H1 (cell line): ENCODE results near the gene ZCCHC9. TPM values are rescaled to one million over a fixed set of nuclear protein-coding genes. Genes with fewer than 3 reads are reported as not detected.

Experiments used
- CTCF ChIA-PET: fragments of 300-600 bp; sonication (Branson Sonifier 250); formaldehyde crosslinking; loops from one replicate; lab custom pipeline; 2021; ENCODE audit not compliant: partially characterized antibody; lab: Charles Lee
- POLR2A ChIA-PET: fragments of 300-600 bp; sonication (Branson Sonifier 250); formaldehyde crosslinking; loops from one replicate; lab custom pipeline; 2021; ENCODE audit warnings: inconsistent platforms; ENCODE audit not compliant: partially characterized antibody; lab: Charles Lee
- DNase-seq, 2 experiments: peaks; one replicate each; pipeline versions ENCODE4 v3.0.0 to v3.0.0-alpha.2; 2010 to 2022; ENCODE audit warnings: low spot score in 2 of 2, low read depth in 1 of 2, mixed read lengths in 1 of 2
- FAIRE-seq: peaks from 2 replicates; lab custom pipeline; 2011; peaks lifted over from hg19 to GRCh38; lab: Jason Lieb, UNC
- H2AFZ ChIP-seq: 2 replicates; pipeline ENCODE4 v1.8.1; 2012; ENCODE audit warnings: low read length, inconsistent platforms
- H2AK5ac ChIP-seq: 2 replicates; pipeline ENCODE4 v1.6.1; 2013; ENCODE audit warnings: low read depth, low read length
- H2BK120ac ChIP-seq: replicated peaks from 2 replicates; pipeline ENCODE3; 2013; ENCODE audit warnings: low read depth, low read length, inconsistent platforms
- H2BK12ac ChIP-seq: 2 replicates; pipeline ENCODE4 v1.6.1; 2013; ENCODE audit warnings: low read depth, low read length
- H2BK15ac ChIP-seq: 2 replicates; pipeline ENCODE4 v1.6.1; 2013; ENCODE audit warnings: low read length
- H2BK20ac ChIP-seq: 2 replicates; pipeline ENCODE4 v1.6.1; 2013; ENCODE audit warnings: low read length
- H2BK5ac ChIP-seq: 2 replicates; pipeline ENCODE4 v1.6.1; 2013; ENCODE audit warnings: low read depth, low read length
- H3K14ac ChIP-seq: 2 replicates; pipeline ENCODE4 v1.6.1; 2013; ENCODE audit warnings: inconsistent platforms; ENCODE audit not compliant: insufficient read length
- H3K18ac ChIP-seq: 2 replicates; pipeline ENCODE4 v1.6.1; 2013; ENCODE audit warnings: low read length; ENCODE audit errors: extremely low read depth
- H3K23ac ChIP-seq: 2 replicates; pipeline ENCODE4 v1.6.1; 2013; ENCODE audit warnings: inconsistent platforms; ENCODE audit not compliant: insufficient read length
- H3K23me2 ChIP-seq: 2 replicates; pipeline ENCODE4 v1.6.1; 2013; ENCODE audit warnings: low read depth, low read length
- H3K27ac ChIP-seq: 2 replicates; pipeline ENCODE4 v1.6.1; 2011; ENCODE audit warnings: low read depth, low read length, inconsistent platforms
- H3K27me3 ChIP-seq, 4 experiments: replicated peaks in 1 of 4; 1 replicate in 1 of 4; 2 replicates in 3 of 4; pipeline versions ENCODE4 v1.6.1 to v1.8.1; 2011 to 2013; ENCODE audit warnings: low read length in 3 of 4, mild to moderate bottlenecking in 3 of 4, inconsistent platforms in 2 of 4, mixed read lengths in 2 of 4, moderate library complexity in 1 of 4; ENCODE audit not compliant: control insufficient read depth in 3 of 4, insufficient read depth in 3 of 4; ENCODE audit errors: extremely low read depth in 1 of 4
- H3K36me3 ChIP-seq, 4 experiments: 2 replicates each; pipeline versions ENCODE4 v1.6.1 to v1.8.1; 2011 to 2013; ENCODE audit warnings: mild to moderate bottlenecking in 4 of 4, low read length in 3 of 4, moderate library complexity in 2 of 4, control low read depth in 1 of 4, inconsistent platforms in 1 of 4; ENCODE audit not compliant: insufficient read depth in 4 of 4, control insufficient read depth in 2 of 4
- H3K4ac ChIP-seq: replicated peaks from 2 replicates; pipeline ENCODE3; 2013; ENCODE audit warnings: low read length, low read depth, mixed read lengths, inconsistent platforms; ENCODE audit not compliant: insufficient read length
- H3K4me1 ChIP-seq, 4 experiments: replicated peaks in 1 of 4; 1 replicate in 1 of 4; 2 replicates in 3 of 4; pipeline versions ENCODE4 v1.6.1 to v1.8.1; 2011 to 2013; ENCODE audit warnings: low read length in 3 of 4, inconsistent platforms in 2 of 4, mixed read lengths in 1 of 4; ENCODE audit not compliant: insufficient read depth in 4 of 4, control insufficient read depth in 3 of 4
- H3K4me2 ChIP-seq, 2 experiments: 2 replicates each; pipeline versions ENCODE4 v1.6.1 to v1.8.1; 2011 to 2013; ENCODE audit warnings: low read depth in 2 of 2, low read length in 2 of 2, control low read depth in 1 of 2, inconsistent platforms in 1 of 2, mild to moderate bottlenecking in 1 of 2; ENCODE audit not compliant: insufficient read depth in 1 of 2
- H3K4me3 ChIP-seq, 4 experiments: fragments of 200-600, 300-600 bp in 1 of 4; sonication (generic), shearing (Covaris generic), sonication (Bioruptor Twin) in 1 of 4; 2 replicates each; pipeline versions ENCODE4 v1.5.1 to v1.8.1; 2011 to 2016; ENCODE audit warnings: low read length in 4 of 4, low read depth in 3 of 4, control low read depth in 2 of 4, inconsistent platforms in 2 of 4, mild to moderate bottlenecking in 2 of 4, mixed read lengths in 1 of 4, moderate library complexity in 1 of 4; ENCODE audit not compliant: insufficient read depth in 2 of 4; ENCODE audit errors: extremely low read depth in 1 of 4
- H3K56ac ChIP-seq: replicated peaks from 2 replicates; pipeline ENCODE3; 2013; ENCODE audit warnings: low read depth, mild to moderate bottlenecking, mixed read lengths, low read length, inconsistent platforms; ENCODE audit not compliant: insufficient read length
- H3K79me1 ChIP-seq: 2 replicates; pipeline ENCODE4 v1.6.1; 2013; ENCODE audit warnings: low read depth, low read length, control low read depth
- H3K79me2 ChIP-seq, 2 experiments: 2 replicates each; pipeline versions ENCODE4 v1.6.1 to v1.8.1; 2012 to 2013; ENCODE audit warnings: low read length in 2 of 2, mild to moderate bottlenecking in 2 of 2, inconsistent platforms in 1 of 2; ENCODE audit not compliant: insufficient read depth in 2 of 2, control insufficient read depth in 1 of 2
- H3K9ac ChIP-seq, 4 experiments: replicated peaks in 1 of 4; 1 replicate in 1 of 4; 2 replicates in 3 of 4; pipeline versions ENCODE4 v1.6.1 to v1.8.1; 2011 to 2013; ENCODE audit warnings: low read depth in 3 of 4, low read length in 3 of 4, control low read depth in 2 of 4, mild to moderate bottlenecking in 2 of 4, moderate library complexity in 2 of 4, inconsistent platforms in 1 of 4; ENCODE audit errors: extremely low read depth in 1 of 4
- H3K9me3 ChIP-seq, 2 experiments: 2 replicates each; pipeline versions ENCODE4 v1.6.1 to v1.8.1; 2012 to 2013; ENCODE audit warnings: mild to moderate bottlenecking in 2 of 2, moderate library complexity in 2 of 2, control low read depth in 1 of 2, inconsistent platforms in 1 of 2, low read depth in 1 of 2, low read length in 1 of 2, mixed read lengths in 1 of 2; ENCODE audit not compliant: insufficient read depth in 2 of 2
- H4K20me1 ChIP-seq, 2 experiments: replicated peaks in 1 of 2; 2 replicates each; pipeline versions ENCODE3 to v1.8.1; 2011 to 2013; ENCODE audit warnings: inconsistent platforms in 2 of 2, low read length in 2 of 2, mild to moderate bottlenecking in 1 of 2; ENCODE audit not compliant: insufficient read depth in 2 of 2, control insufficient read depth in 1 of 2
- H4K5ac ChIP-seq: 2 replicates; pipeline ENCODE4 v1.6.1; 2013; ENCODE audit warnings: low read length, low read depth, mixed read lengths, inconsistent platforms; ENCODE audit not compliant: insufficient read length
- H4K8ac ChIP-seq: 2 replicates; pipeline ENCODE4 v1.8.0; 2013; ENCODE audit warnings: mild to moderate bottlenecking, moderate library complexity, low read length, inconsistent platforms; ENCODE audit not compliant: insufficient read depth; ENCODE audit errors: extremely low read depth
- H4K91ac ChIP-seq: replicated peaks from 2 replicates; pipeline ENCODE3; 2013; ENCODE audit warnings: low read length, mixed read lengths, inconsistent platforms; ENCODE audit not compliant: insufficient read length
- ASH2L ChIP-seq: fragments of 200-600, 300-600 bp; sonication (generic); IDR thresholded peaks from one replicate; pipeline ENCODE4 v1.7.1; 2017; ENCODE audit warnings: low read length
- BACH1 ChIP-seq: IDR thresholded peaks from 2 replicates; pipeline ENCODE4 v1.6.1; 2012; ENCODE audit warnings: low read length, improper control_type of control experiment
- BCL11A ChIP-seq, 2 experiments: IDR thresholded peaks; one replicate each; pipeline ENCODE4 v1.6.1; 2011; ENCODE audit warnings: low read depth in 2 of 2, low read length in 2 of 2, mild to moderate bottlenecking in 2 of 2
- BRCA1 ChIP-seq: IDR thresholded peaks from 2 replicates; pipeline ENCODE4 v1.6.1; 2012; ENCODE audit warnings: low read depth, low read length, improper control_type of control experiment
- EGR1 ChIP-seq: IDR thresholded peaks from 2 replicates; pipeline ENCODE4 v1.6.1; 2011; ENCODE audit warnings: low read depth, low read length, borderline replicate concordance
- KDM4A ChIP-seq: IDR thresholded peaks from one replicate; pipeline ENCODE4 v1.7.1; 2012; ENCODE audit warnings: low read depth, mild to moderate bottlenecking, moderate library complexity, low read length, inconsistent platforms; ENCODE audit not compliant: severe bottlenecking
- MAFK ChIP-seq: IDR thresholded peaks from 2 replicates; pipeline ENCODE4 v1.6.1; 2012; ENCODE audit warnings: low read depth, mild to moderate bottlenecking, improper control_type of control experiment, low read length
- NANOG ChIP-seq: IDR thresholded peaks from 2 replicates; pipeline ENCODE4 v1.6.1; 2011; ENCODE audit warnings: low read length, low read depth, mild to moderate bottlenecking, inconsistent platforms; ENCODE audit not compliant: insufficient read depth, poor library complexity, severe bottlenecking
- POLR2A ChIP-seq, 2 experiments: IDR thresholded peaks; 1 replicate in 1 of 2; 2 replicates in 1 of 2; pipeline ENCODE4 v1.6.1; 2011; ENCODE audit warnings: low read depth in 2 of 2, low read length in 2 of 2, mild to moderate bottlenecking in 2 of 2; ENCODE audit errors: control extremely low read depth in 1 of 2
- POLR2AphosphoS5 ChIP-seq: IDR thresholded peaks from 2 replicates; pipeline ENCODE4 v1.6.1; 2011; ENCODE audit warnings: low read depth, low read length
- RNF2 ChIP-seq: fragments of 200-900, 300-1000 bp; sonication (generic); IDR thresholded peaks from 2 replicates; pipeline ENCODE4 v1.7.1; 2016; ENCODE audit warnings: borderline replicate concordance, low read depth, mild to moderate bottlenecking, antibody characterized with exemption, low read length; ENCODE audit not compliant: poor library complexity, severe bottlenecking; ENCODE audit errors: missing control alignments
- SAP30 ChIP-seq: fragments of 300-600 bp; sonication (generic); IDR thresholded peaks from 2 replicates; pipeline ENCODE4 v1.7.1; 2012; ENCODE audit warnings: low read length, moderate library complexity, mild to moderate bottlenecking, inconsistent platforms; ENCODE audit not compliant: insufficient read depth, insufficient replicate concordance
- SIRT6 ChIP-seq: IDR thresholded peaks from one replicate; pipeline ENCODE4 v1.7.1; 2012; ENCODE audit warnings: low read length, inconsistent platforms
- SUZ12 ChIP-seq: fragments of 200-600 bp; sonication (generic); IDR thresholded peaks from 2 replicates; pipeline ENCODE4 v1.6.1; 2012; ENCODE audit warnings: mild to moderate bottlenecking, inconsistent platforms, low read length, moderate library complexity, mixed read lengths
- TAF1 ChIP-seq: IDR thresholded peaks from 2 replicates; pipeline ENCODE4 v1.6.1; 2011; ENCODE audit warnings: mild to moderate bottlenecking, low read depth, low read length
- TBP ChIP-seq: IDR thresholded peaks from 2 replicates; pipeline ENCODE4 v1.6.1; 2011; ENCODE audit warnings: low read depth, low read length, improper control_type of control experiment
- WGBS, 2 experiments: shearing (Covaris generic) in 1 of 2; methylation state at CpG; one replicate each; pipeline versions ENCODE4 v1.1.6 to v1.1.7; 2013 to 2015; ENCODE audit warnings: low lambda C conversion rate in 2 of 2, mixed read lengths in 2 of 2, inconsistent platforms in 1 of 2, low coverage in 1 of 2, missing lambda C conversion rate in 1 of 2; ENCODE audit not compliant: insufficient replicate concordance in 2 of 2, insufficient coverage in 1 of 2, insufficient read length in 1 of 2; ENCODE audit errors: extremely low coverage in 1 of 2, missing lambda C conversion rate in 1 of 2; 5-methylcytosine and 5-hydroxymethylcytosine counted together
- polyA plus RNA-seq, 7 experiments: library from polyadenylated mRNA; depleted of rRNA in 3 of 7; stranded (reverse) in 5 of 7; unstranded in 2 of 7; fragments of >200 nt in 5 of 7; fragments of 200-250 nt in 2 of 7; gene quantifications; 1 replicate in 5 of 7; 2 replicates in 1 of 7; 4 replicates in 1 of 7; pipeline versions ENCODE4 v1.2.1 to v1.2.3, GENCODE V29; 2011 to 2013; ENCODE audit warnings: missing spikeins in 2 of 7, mixed read lengths in 2 of 7
- total RNA-seq: library from RNA; stranded (reverse); fragmentation: NEBNext Ultra II Directional; extraction: Animal tissue kit (Norgen Biotek cat#: 25700); gene quantifications from 2 replicates; pipeline ENCODE4 v1.2.1, GENCODE V29; 2021

ZCCHC9 gene
- total and polyA plus RNA-seq, 2 of the 8 experiments (the other 6 are each of a cell fraction or from before 2014, with no cell fraction given), result 10.9 to 33.6 TPM

- WGBS, 2 experiments, result 80% methylated on average over 4 of the region's 4 CpGs; no CpG with 5 or more reads in 1 of the 2 experiments
- TF ChIP-seq NANOG, result no peak
- no peak for TF ChIP-seq BCL11A (IDR thresholded peaks at IDR 0.05; ENCODE audit: low read depth in 2 of 2, low read length in 2 of 2)
- no peak for TF ChIP-seq KDM4A
- TF ChIP-seq BRCA1, result no peak
- no peak for TF ChIP-seq SIRT6
- TF ChIP-seq SAP30, result no peak
- TF ChIP-seq RNF2, result no peak
- no peak for TF ChIP-seq EGR1
- TF ChIP-seq SUZ12, result no peak
- no peak for TF ChIP-seq POLR2AphosphoS5
- no peak for TF ChIP-seq TBP
- no peak for TF ChIP-seq ASH2L
- TF ChIP-seq POLR2A (IDR thresholded peaks at IDR 0.05; ENCODE audit: control extremely low read depth in 1 of 2, low read depth in 2 of 2, low read length in 2 of 2), result no peak
- no peak for TF ChIP-seq TAF1
- no peak for TF ChIP-seq MAFK
- no peak for TF ChIP-seq BACH1
These were observed 59.3 kb downstream of the ZCCHC9 start for GRCh38 chr5:81360640-81361039.

More at GRCh38 chr5:81360640-81361039, 59.3 kb downstream of the ZCCHC9 start:
- Histone ChIP-seq H2BK20ac (no peak overlapping the region), H3K4me3 (no peak overlapping the region), H3K18ac (no peak overlapping the region), H2AFZ (no peak overlapping the region), H3K4me1 (peaks cover 0 to 9% (median 8%) of the 10 kb centered on the region in 4 experiments; a peak in 4 of 7 replicates), H3K79me1 (no peaks in the 10 kb centered on the region), H3K79me2 (no peaks in the 10 kb centered on the region), H2BK12ac (no peak overlapping the region), H3K27me3 (no peaks in the 10 kb centered on the region), H2BK5ac (no peak overlapping the region), H3K56ac (no peak overlapping the region), H4K5ac (no peak overlapping the region), H3K36me3 (no peaks in the 10 kb centered on the region), H4K8ac (no peak overlapping the region), H2AK5ac (no peak overlapping the region), H3K9ac (no peak overlapping the region), H2BK15ac (no peak overlapping the region), H3K27ac (no peak overlapping the region), H3K14ac (no peak overlapping the region), H4K91ac (no peak overlapping the region), H2BK120ac (no peak overlapping the region), H3K4ac (no peak overlapping the region), H3K9me3 (no peaks in the 10 kb centered on the region), H4K20me1 (no peaks in the 10 kb centered on the region), H3K23ac (no peak overlapping the region), H3K23me2 (no peaks in the 10 kb centered on the region), H3K4me2 (no peak overlapping the region)
- ChIA-PET CTCF (interaction anchor here (0.7 to 1.0 kb wide), 2 partner anchors 19 to 899 kb away, joined by 3 read pairs; no protein-coding TSS in a partner anchor), POLR2A (no interaction called here)
- no peak for FAIRE-seq
- DNase-seq, result no peak
